Upper lobe of left lung (tissue), 6 donors: ENCODE measurements around the gene ZIC1. TPM values are rescaled to one million over a fixed set of nuclear protein-coding genes. Genes with fewer than 3 reads are reported as not detected.

Experiments
- ATAC-seq, 2 donors: fragments of 200-7000 bp; cut with Tn5 transposase; one replicate each; pipeline ENCODE4 v1.9.1; 2022; ENCODE audit warnings: mild to moderate bottlenecking in 2 of 2, moderate library complexity in 2 of 2; ENCODE audit not compliant: low FRiP score in 2 of 2
- DNase-seq, 2 donors: peaks; one replicate each; pipeline ENCODE4 v3.0.0-alpha.2; 2019 to 2020
- H3K27ac ChIP-seq, 4 donors: fragments of 200-600 bp; sonication (generic); one replicate each; pipeline ENCODE4 v1.5.1; 2016 to 2019
- H3K27me3 ChIP-seq, 4 donors: fragments of 200-600 bp; sonication (generic); one replicate each; pipeline ENCODE4 v1.5.1; 2017 to 2019
- H3K36me3 ChIP-seq, 4 donors: fragments of 200-600 bp; sonication (generic); one replicate each; pipeline ENCODE4 v1.5.1; 2016 to 2019
- H3K4me1 ChIP-seq, 4 donors: fragments of 200-600 bp; sonication (generic); one replicate each; pipeline ENCODE4 v1.5.1; 2018 to 2019
- H3K4me3 ChIP-seq, 4 donors: fragments of 200-600 bp; sonication (generic); one replicate each; pipeline ENCODE4 v1.5.1; 2017 to 2019; ENCODE audit warnings: mild to moderate bottlenecking in 2 of 4, moderate library complexity in 1 of 4
- H3K9me3 ChIP-seq, 4 donors: fragments of 200-600 bp; sonication (generic); one replicate each; pipeline ENCODE4 v1.5.1; 2018 to 2019
- CTCF ChIP-seq, 6 experiments: fragments of 450-650 bp in 4 of 6; fragments of 200-600 bp in 2 of 6; sonication (generic) in 2 of 6; IDR thresholded peaks; one replicate each; pipeline ENCODE4 v1.5.1; 2016 to 2019; ENCODE audit warnings: antibody characterized with exemption in 6 of 6
- EP300 ChIP-seq, 4 donors: sonication (generic); formaldehyde crosslinking; IDR thresholded peaks; one replicate each; pipeline ENCODE4 v1.5.1; 2017; ENCODE audit warnings: antibody characterized with exemption in 4 of 4, control low read depth in 2 of 4
- POLR2A ChIP-seq, 4 donors: fragments of 450-650 bp; IDR thresholded peaks; one replicate each; pipeline ENCODE4 v1.5.1; 2016 to 2017; ENCODE audit warnings: antibody characterized with exemption in 4 of 4, mild to moderate bottlenecking in 2 of 4
- POLR2AphosphoS5 ChIP-seq, 2 donors: sonication (generic); formaldehyde crosslinking; IDR thresholded peaks; one replicate each; pipeline ENCODE4 v1.5.1; 2017; ENCODE audit warnings: antibody characterized with exemption in 2 of 2
- WGBS, 2 donors: methylation state at CpG; one replicate each; pipeline ENCODE4 v1.1.5; 2017 to 2018; 5-methylcytosine and 5-hydroxymethylcytosine counted together
- total RNA-seq, 6 donors: library from RNA; depleted of rRNA in 4 of 6; stranded (reverse); fragments of >200 nt in 4 of 6; gene quantifications; one replicate each; pipeline versions ENCODE4 v1.1.0 to v1.2.1, GENCODE V29; 2016 to 2021
- donor health status: DM: no; HTN: no; CAD: no; lungs with moderate emphysema.
- donor health status: DM: no; HTN: yes; CAD: no; lungs with severe emphysema.

The ZIC1 gene
- total RNA-seq, 6 donors from 2014 or later, result not detected

GRCh38 chr3:147410116-147410525, 956 bp downstream of the ZIC1 start:
- Histone ChIP-seq H3K4me3 (peak overlapping the region in 2 of 4 donors; percentile 31 to 38), H3K27me3 (peaks cover 0 to 84% (median 54%) of the 10 kb centered on the region in 4 donors), H3K36me3 (no peaks in the 10 kb centered on the region), H3K27ac (no peak overlapping the region), H3K9me3 (no peaks in the 10 kb centered on the region), H3K4me1 (peaks cover 21 to 42% (median 26%) of the 10 kb centered on the region in 4 donors)
- peak in 1 of 2 donors; percentile 19 for ATAC-seq
- DNase-seq, result peak in 1 of 2 donors; percentile 82
- WGBS, 2 donors, result 8 to 10% methylated on average over 9 to 31 of the region's 52 CpGs
- no peak for TF ChIP-seq EP300 (IDR thresholded peaks at IDR 0.05)
- TF ChIP-seq POLR2A (IDR thresholded peaks at IDR 0.05), result no peak
- no peak for TF ChIP-seq POLR2AphosphoS5 (IDR thresholded peaks at IDR 0.05)
- TF ChIP-seq CTCF (IDR thresholded peaks at IDR 0.05), result no peak

GRCh38 chr3:147410526-147411237, 1.5 kb downstream of the ZIC1 start:
- H3K36me3 ChIP-seq, result no peaks in the 10 kb centered on the region
- H3K9me3 ChIP-seq, result no peaks in the 10 kb centered on the region
- ATAC-seq, result peak in 1 of 2 donors; percentile 8
- peaks cover 21 to 42% (median 26%) of the 10 kb centered on the region in 4 donors for H3K4me1 ChIP-seq
- no peak for TF ChIP-seq POLR2A (IDR thresholded peaks at IDR 0.05)
- TF ChIP-seq CTCF (IDR thresholded peaks at IDR 0.05), result no peak
- no peak for TF ChIP-seq EP300 (IDR thresholded peaks at IDR 0.05)
- no peak for TF ChIP-seq POLR2AphosphoS5 (IDR thresholded peaks at IDR 0.05)
- peaks cover 0 to 82% (median 50%) of the 10 kb centered on the region in 4 donors for H3K27me3 ChIP-seq
- DNase-seq, result no peak
- 5 to 7% methylated on average over 24 to 39 of the region's 61 CpGs for WGBS, 2 donors
- no peak overlapping the region for H3K27ac ChIP-seq
- peak overlapping the region in 3 of 4 donors; percentile 17 to 38 (median 31) for H3K4me3 ChIP-seq

- DNase-seq, result peak in 1 of 2 donors; percentile 56
- H3K4me1 ChIP-seq, result peaks cover 21 to 42% (median 26%) of the 10 kb centered on the region in 4 donors
- H3K27ac ChIP-seq, result no peak overlapping the region
- H3K9me3 ChIP-seq, result no peaks in the 10 kb centered on the region
- 5% methylated on average over 14 of the region's 14 CpGs for WGBS, 2 donors
- peaks cover 0 to 76% (median 44%) of the 10 kb centered on the region in 4 donors for H3K27me3 ChIP-seq
- no peak for TF ChIP-seq CTCF (IDR thresholded peaks at IDR 0.05)
- TF ChIP-seq EP300 (IDR thresholded peaks at IDR 0.05), result no peak
- TF ChIP-seq POLR2A (IDR thresholded peaks at IDR 0.05), result no peak
- TF ChIP-seq POLR2AphosphoS5 (IDR thresholded peaks at IDR 0.05), result no peak
- no peak for ATAC-seq
- peak overlapping the region in 3 of 4 donors; percentile 17 to 38 (median 31) for H3K4me3 ChIP-seq
- no peaks in the 10 kb centered on the region for H3K36me3 ChIP-seq
Measured at GRCh38 chr3:147411238-147411814, 2.2 kb downstream of the ZIC1 start.

GRCh38 chr3:147411815-147412241, 2.7 kb downstream of the ZIC1 start:
- peaks cover 21 to 42% (median 26%) of the 10 kb centered on the region in 4 donors for H3K4me1 ChIP-seq
- no peak overlapping the region for H3K4me3 ChIP-seq
- 11 to 15% methylated on average over 20 of the region's 20 CpGs for WGBS, 2 donors

More at GRCh38 chr3:147411815-147412241, 2.7 kb downstream of the ZIC1 start:
- H3K9me3 ChIP-seq, result no peaks in the 10 kb centered on the region
- no peak for DNase-seq
- H3K27me3 ChIP-seq, result peaks cover 0 to 71% (median 42%) of the 10 kb centered on the region in 4 donors
- no peak for ATAC-seq
- TF ChIP-seq EP300 (IDR thresholded peaks at IDR 0.05) (no peak), POLR2A (IDR thresholded peaks at IDR 0.05) (no peak), CTCF (IDR thresholded peaks at IDR 0.05) (no peak), POLR2AphosphoS5 (IDR thresholded peaks at IDR 0.05) (no peak)
- H3K27ac ChIP-seq, result no peak overlapping the region
- no peaks in the 10 kb centered on the region for H3K36me3 ChIP-seq
